Naive thymus-derived CD4-positive, alpha-beta T cell (primary cell): ENCODE data around the gene MYO5C. TPM values are rescaled to one million over a fixed set of nuclear protein-coding genes. Genes with fewer than 3 reads are reported as not detected.

ENCODE experiments used
- ATAC-seq: fragments of 150-1000 bp; cut with Tn5 transposase; 2 replicates; pipeline ENCODE4 v1.10.0; 2021; ENCODE audit warnings: mild to moderate bottlenecking, moderate library complexity
- CTCF ChIA-PET: fragments of 350-600 bp; sonication (Branson Sonifier 250); formaldehyde crosslinking; loops from one replicate; lab custom pipeline; 2021; ENCODE audit warnings: antibody characterized with exemption; lab: Charles Lee
- POLR2A ChIA-PET: fragments of 350-600 bp; sonication (Branson Sonifier 250); formaldehyde crosslinking; loops from one replicate; lab custom pipeline; 2021; ENCODE audit warnings: antibody characterized with exemption, inconsistent platforms; lab: Charles Lee
- DNase-seq, 9 donors: peaks; one replicate each; pipeline versions ENCODE4 v3.0.0 to v3.0.0-alpha.2; 2020 to 2022; ENCODE audit warnings: mixed read lengths in 1 of 9
- H3K27ac ChIP-seq: one replicate; pipeline ENCODE4 v1.7.0; 2013; ENCODE audit warnings: mild to moderate bottlenecking, low read depth, low read length, moderate library complexity
- H3K27me3 ChIP-seq, 2 donors: one replicate each; pipeline ENCODE4 v1.7.0; 2013; ENCODE audit warnings: low read length in 2 of 2, mild to moderate bottlenecking in 2 of 2, moderate library complexity in 2 of 2; ENCODE audit not compliant: control insufficient read depth in 2 of 2, insufficient read depth in 2 of 2
- H3K36me3 ChIP-seq, 3 experiments: 1 replicate in 2 of 3; 2 replicates in 1 of 3; pipeline ENCODE4 v1.7.0; 2013; ENCODE audit warnings: low read length in 3 of 3, mild to moderate bottlenecking in 3 of 3, moderate library complexity in 1 of 3; ENCODE audit not compliant: insufficient read depth in 3 of 3, control insufficient read depth in 2 of 3
- H3K4me1 ChIP-seq, 2 donors: one replicate each; pipeline ENCODE4 v1.7.0; 2013; ENCODE audit warnings: low read length in 2 of 2, mild to moderate bottlenecking in 2 of 2, moderate library complexity in 1 of 2; ENCODE audit not compliant: control insufficient read depth in 2 of 2, insufficient read depth in 2 of 2
- H3K4me3 ChIP-seq: 2 replicates; pipeline ENCODE4 v1.7.0; 2013; ENCODE audit warnings: mild to moderate bottlenecking, low read length
- H3K9me3 ChIP-seq, 3 experiments: 1 replicate in 2 of 3; 2 replicates in 1 of 3; pipeline ENCODE4 v1.7.0; 2013; ENCODE audit warnings: low read length in 3 of 3; ENCODE audit not compliant: control insufficient read depth in 2 of 3
- H3K27ac Mint-ChIP-seq, 9 donors: one replicate each; pipeline ENCODE4 v1.8.0; 2020 to 2022; ENCODE audit warnings: mixed read lengths in 9 of 9, mild to moderate bottlenecking in 8 of 9, moderate library complexity in 5 of 9, inconsistent platforms in 2 of 9
- H3K27me3 Mint-ChIP-seq, 5 donors: one replicate each; pipeline ENCODE4 v1.8.0; 2021 to 2022; ENCODE audit warnings: mixed read lengths in 5 of 5, mild to moderate bottlenecking in 1 of 5
- H3K36me3 Mint-ChIP-seq, 5 donors: one replicate each; pipeline ENCODE4 v1.8.0; 2020 to 2022; ENCODE audit warnings: mixed read lengths in 5 of 5, mild to moderate bottlenecking in 3 of 5, inconsistent platforms in 1 of 5
- H3K4me1 Mint-ChIP-seq, 7 donors: one replicate each; pipeline ENCODE4 v1.8.0; 2020 to 2022; ENCODE audit warnings: mixed read lengths in 7 of 7, mild to moderate bottlenecking in 3 of 7, inconsistent platforms in 1 of 7
- H3K4me3 Mint-ChIP-seq, 10 donors: one replicate each; pipeline ENCODE4 v1.8.0; 2020 to 2022; ENCODE audit warnings: mild to moderate bottlenecking in 10 of 10, mixed read lengths in 10 of 10, moderate library complexity in 6 of 10, inconsistent platforms in 2 of 10
- H3K9me3 Mint-ChIP-seq, 11 donors: one replicate each; pipeline ENCODE4 v1.8.0; 2020 to 2022; ENCODE audit warnings: mixed read lengths in 11 of 11, mild to moderate bottlenecking in 4 of 11, inconsistent platforms in 1 of 11, moderate library complexity in 1 of 11
- intact Hi-C, 2 donors: fragments of 100-400 bp; cut with micrococcal nuclease; formaldehyde crosslinking; loops; one replicate each; pipeline ENCODE4 v1.15.1; 2023
- polyA plus RNA-seq, 2 donors: library from polyadenylated mRNA; unstranded; fragments of 300-500 nt; fragmentation: Illumina TruSeq; gene quantifications; one replicate each; pipeline ENCODE4 v1.2.3, GENCODE V29; 2021
- total RNA-seq, 6 experiments: library from RNA in 5 of 6; stranded (reverse) in 5 of 6; gene quantifications; 1 replicate in 5 of 6; 2 replicates in 1 of 6; pipeline ENCODE4 v1.2.3 and lab custom pipeline; 2021 to 2026

The MYO5C gene
- total and polyA plus RNA-seq, 7 experiments from 2014 or later: 0.19 to 1.3 (median 0.31) TPM; not detected in 1

- no peaks in the 10 kb centered on the region for H3K9me3 Mint-ChIP-seq
- Histone ChIP-seq H3K27me3 (no peaks in the 10 kb centered on the region), H3K4me1 (no peaks in the 10 kb centered on the region), H3K27ac (no peak overlapping the region), H3K36me3 (no peaks in the 10 kb centered on the region), H3K4me3 (no peak overlapping the region), H3K9me3 (no peaks in the 10 kb centered on the region)
- H3K27me3 Mint-ChIP-seq: peaks cover 0 to 6% (median 3%) of the 10 kb centered on the region in 5 donors
- ATAC-seq (no peak), DNase-seq (no peak)
- no peaks in the 10 kb centered on the region for H3K36me3 Mint-ChIP-seq
- CTCF ChIA-PET: no interaction called here
- H3K27ac Mint-ChIP-seq: no peak overlapping the region
- H3K4me3 Mint-ChIP-seq: no peak overlapping the region
- POLR2A ChIA-PET: no interaction called here
- intact Hi-C loops: no loop called here
- peaks cover 0 to 2% (median 0%) of the 10 kb centered on the region in 7 donors for H3K4me1 Mint-ChIP-seq
Observed at GRCh38 chr15:52283281-52283680, 12.3 kb downstream of the MYO5C start.

DNA sequence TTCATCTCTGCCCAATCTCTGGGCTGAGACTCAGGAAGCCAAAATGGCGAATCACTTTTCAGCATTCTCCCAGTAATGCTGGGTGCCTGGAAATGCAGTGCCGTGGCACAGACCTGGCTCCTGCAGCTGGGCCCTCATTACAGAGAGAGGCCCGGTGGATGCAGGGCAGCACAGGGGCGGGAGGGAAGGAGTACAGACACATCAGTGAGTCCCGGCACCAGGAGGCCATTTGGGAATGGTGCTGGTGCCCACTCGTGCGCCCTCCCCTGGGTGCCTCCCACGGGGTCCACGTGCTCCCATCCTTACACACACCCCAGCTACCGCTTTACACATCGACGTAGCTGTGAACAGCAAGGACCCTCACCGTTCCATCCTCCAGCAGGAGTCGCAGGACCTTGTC lies 13.2 kb downstream of the MYO5C start:
- Histone ChIP-seq H3K27me3 (no peaks in the 10 kb centered on the region), H3K9me3 (no peaks in the 10 kb centered on the region), H3K4me3 (no peak overlapping the region), H3K4me1 (no peaks in the 10 kb centered on the region), H3K36me3 (no peaks in the 10 kb centered on the region), H3K27ac (no peak overlapping the region)
- no peaks in the 10 kb centered on the region for H3K9me3 Mint-ChIP-seq
- no peaks in the 10 kb centered on the region for H3K36me3 Mint-ChIP-seq
- DNase-seq: no peak
- ChIA-PET POLR2A (no interaction called here), CTCF (no interaction called here)
- H3K27ac Mint-ChIP-seq: no peak overlapping the region
- H3K4me3 Mint-ChIP-seq: no peak overlapping the region
- peaks cover 0 to 2% (median 0%) of the 10 kb centered on the region in 7 donors for H3K4me1 Mint-ChIP-seq
- ATAC-seq: no peak
- intact Hi-C loops: no loop called here
- H3K27me3 Mint-ChIP-seq: peaks cover 0 to 8% (median 3%) of the 10 kb centered on the region in 5 donors

- Mint-ChIP-seq H3K27ac (peak overlapping the region in 1 of 9 donors; percentile 26), H3K4me1 (peaks cover 0 to 2% (median 0%) of the 10 kb centered on the region in 7 donors), H3K27me3 (peaks cover 0 to 8% (median 3%) of the 10 kb centered on the region in 5 donors), H3K9me3 (no peaks in the 10 kb centered on the region), H3K36me3 (no peaks in the 10 kb centered on the region), H3K4me3 (no peak overlapping the region)
- DNase-seq (no peak), ATAC-seq (no peak)
- no peaks in the 10 kb centered on the region for H3K27me3 ChIP-seq
- H3K36me3 ChIP-seq: no peaks in the 10 kb centered on the region
- intact Hi-C loops: no loop called here
- no peak overlapping the region for H3K27ac ChIP-seq
- no peak overlapping the region for H3K4me3 ChIP-seq
- POLR2A ChIA-PET: no interaction called here
- CTCF ChIA-PET: interaction anchor here (0.5 kb wide), 1 partner anchor 1356 kb away, joined by 4 read pairs; no protein-coding TSS in a partner anchor
- H3K9me3 ChIP-seq: no peaks in the 10 kb centered on the region
- no peaks in the 10 kb centered on the region for H3K4me1 ChIP-seq
Observed at GRCh38 chr15:52281085-52282035, 14.2 kb downstream of the MYO5C start.

DNA sequence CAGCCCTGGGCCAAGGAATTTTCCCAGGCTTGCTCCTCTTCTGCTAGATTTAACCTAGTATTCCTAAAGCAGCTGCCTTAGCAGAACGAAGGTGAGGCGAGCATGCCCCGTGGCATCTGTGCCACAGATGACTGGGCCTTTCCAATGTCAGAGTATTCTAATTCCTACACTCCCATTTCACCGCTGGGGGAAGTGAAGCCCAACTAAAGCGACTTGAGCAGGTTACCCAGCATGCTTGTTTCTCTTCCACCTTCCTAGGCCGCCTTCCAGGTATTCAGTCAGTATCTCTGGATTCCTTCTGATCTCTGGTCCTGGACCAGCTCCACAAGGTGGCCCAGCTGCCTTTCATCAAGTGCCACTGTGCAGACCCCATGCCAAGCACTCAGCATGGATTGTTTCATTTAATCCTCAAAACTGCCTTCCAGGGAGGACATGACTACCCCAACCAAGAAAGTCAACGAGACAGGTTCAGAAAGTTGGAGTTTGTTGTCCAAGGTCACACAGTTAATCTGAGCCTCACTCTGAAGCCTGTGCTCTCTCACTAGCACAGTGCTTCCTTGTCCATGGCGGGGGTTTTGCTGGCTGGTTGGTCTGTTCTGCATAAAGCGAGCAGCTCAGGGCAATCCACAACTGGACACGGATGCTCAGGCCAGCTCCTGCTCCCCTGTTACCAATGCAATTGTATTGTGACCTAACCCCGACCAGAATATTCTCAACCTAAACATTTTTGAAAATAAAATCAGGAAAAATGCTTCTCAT lies 15.1 kb downstream of the MYO5C start:
- ChIA-PET CTCF (interaction anchor here (0.5 to 1.2 kb wide), 2 partner anchors 9 to 1355 kb away, joined by 3 to 4 read pairs; no protein-coding TSS in a partner anchor), POLR2A (no interaction called here)
- H3K4me3 ChIP-seq: no peak overlapping the region
- H3K27ac Mint-ChIP-seq: peak overlapping the region in 1 of 9 donors; percentile 12
- no peaks in the 10 kb centered on the region for H3K36me3 ChIP-seq
- no peak overlapping the region for H3K4me3 Mint-ChIP-seq
- no peaks in the 10 kb centered on the region for H3K4me1 ChIP-seq
- no peak overlapping the region for H3K27ac ChIP-seq
- no peaks in the 10 kb centered on the region for H3K9me3 ChIP-seq
- DNase-seq: no peak
- intact Hi-C loops: no loop called here
- peaks cover 0 to 2% (median 0%) of the 10 kb centered on the region in 7 donors for H3K4me1 Mint-ChIP-seq
- H3K27me3 ChIP-seq: no peaks in the 10 kb centered on the region
- H3K36me3 Mint-ChIP-seq: no peaks in the 10 kb centered on the region
- no peak for ATAC-seq
- H3K9me3 Mint-ChIP-seq: no peaks in the 10 kb centered on the region
- H3K27me3 Mint-ChIP-seq: peaks cover 0 to 15% (median 8%) of the 10 kb centered on the region in 5 donors

DNA sequence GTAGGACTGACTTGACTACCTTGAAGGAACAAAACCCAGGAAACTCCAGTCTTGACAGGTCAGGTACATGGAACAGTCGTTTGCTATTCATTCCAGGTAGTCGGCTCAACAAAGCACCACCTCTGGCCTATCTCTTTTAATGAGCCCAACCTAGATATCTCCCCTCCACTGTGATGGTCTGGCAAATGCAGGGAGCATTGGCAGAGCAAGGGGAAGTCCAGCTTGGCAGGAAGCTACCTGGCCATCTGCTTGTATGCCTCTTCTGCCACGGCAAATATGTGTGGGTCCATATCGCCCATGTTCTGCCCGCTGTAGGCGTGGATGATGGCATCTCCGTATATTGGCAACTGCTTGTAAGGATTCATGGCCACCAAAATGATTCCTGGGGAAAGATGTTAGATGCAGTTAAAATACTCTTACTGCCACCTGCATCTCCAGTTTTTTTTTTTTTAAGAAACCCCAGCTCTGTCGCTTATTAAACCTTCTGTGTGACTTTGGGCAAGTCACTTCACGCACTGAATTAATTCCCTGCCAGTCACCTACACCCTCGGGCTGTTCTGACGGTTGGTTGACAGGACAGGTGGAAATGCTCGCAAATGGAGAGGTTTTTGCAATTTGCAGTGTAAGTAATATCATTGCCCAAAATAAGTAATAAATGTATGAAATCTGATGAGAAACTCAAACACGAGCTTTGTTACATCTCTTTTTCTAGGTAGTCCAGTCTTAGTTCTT lies 16.8 kb downstream of the MYO5C start:
- H3K4me1 ChIP-seq: no peaks in the 10 kb centered on the region
- H3K27me3 Mint-ChIP-seq: peaks cover 0 to 22% (median 5%) of the 10 kb centered on the region in 5 donors
- POLR2A ChIA-PET: no interaction called here
- DNase-seq (no peak), ATAC-seq (no peak)
- no peaks in the 10 kb centered on the region for H3K27me3 ChIP-seq
- no peaks in the 10 kb centered on the region for H3K36me3 ChIP-seq
- H3K4me3 ChIP-seq: no peak overlapping the region
- CTCF ChIA-PET: interaction anchor here (1.2 kb wide), 1 partner anchor 10 kb away, joined by 3 read pairs; no protein-coding TSS in a partner anchor
- H3K4me3 Mint-ChIP-seq: no peak overlapping the region
- no peaks in the 10 kb centered on the region for H3K36me3 Mint-ChIP-seq
- H3K4me1 Mint-ChIP-seq: no peaks in the 10 kb centered on the region
- intact Hi-C loops: no loop called here
- H3K27ac ChIP-seq: no peak overlapping the region
- H3K9me3 Mint-ChIP-seq: no peaks in the 10 kb centered on the region
- no peak overlapping the region for H3K27ac Mint-ChIP-seq
- no peaks in the 10 kb centered on the region for H3K9me3 ChIP-seq

GRCh38 chr15:52278135-52278534 lies 17.5 kb downstream of the MYO5C start:
- Mint-ChIP-seq H3K27me3 (peaks cover 0 to 27% (median 5%) of the 10 kb centered on the region in 5 donors), H3K4me3 (no peak overlapping the region), H3K36me3 (no peaks in the 10 kb centered on the region), H3K4me1 (no peaks in the 10 kb centered on the region), H3K27ac (no peak overlapping the region), H3K9me3 (no peaks in the 10 kb centered on the region)
- no peak overlapping the region for H3K27ac ChIP-seq
- H3K27me3 ChIP-seq: no peaks in the 10 kb centered on the region
- no peak overlapping the region for H3K4me3 ChIP-seq
- H3K9me3 ChIP-seq: no peaks in the 10 kb centered on the region
- DNase-seq: no peak
- no peak for ATAC-seq
- CTCF ChIA-PET: no interaction called here
- H3K36me3 ChIP-seq: no peaks in the 10 kb centered on the region
- intact Hi-C loops: no loop called here
- POLR2A ChIA-PET: no interaction called here
- no peaks in the 10 kb centered on the region for H3K4me1 ChIP-seq
